K562 (cell line): ENCODE measurements around the gene CRTC3. TPM values are rescaled to one million over a fixed set of nuclear protein-coding genes. Genes with fewer than 3 reads are reported as not detected.

Experiments
- ATAC-seq: fragments of 200-7000 bp; cut with Tn5 transposase; 3 replicates; pipeline ENCODE4 v1.9.1; 2020; ENCODE audit warnings: moderate library complexity
- BruUV-seq: library from RNA; stranded (reverse); fragments of 400-500 nt; replicated peaks from 2 replicates; lab custom pipeline; 2021; lab: Mats Ljungman, UMichigan
- CTCF ChIA-PET: fragments of 300-600 bp; formaldehyde crosslinking; extraction: SDS; loops from one replicate; lab custom pipeline; 2021; ENCODE audit warnings: low intra/inter-chr PET ratio; lab: Yijun Ruan, JAX
- POLR2A ChIA-PET: fragments of 300-600, 350-650 bp; sonication (Branson Sonifier 250); formaldehyde crosslinking; extraction: SDS; loops from one replicate; lab custom pipeline; 2021; ENCODE audit warnings: antibody characterized with exemption, inconsistent platforms; lab: Yijun Ruan, JAX
- DNase-seq, 4 experiments: peaks; one replicate each; pipeline versions ENCODE4 v3.0.0 to v3.0.0-alpha.2; 2011 to 2018; ENCODE audit warnings: low spot score in 3 of 4, mixed read lengths in 3 of 4; ENCODE audit errors: extremely low read depth in 1 of 4
- FAIRE-seq: peaks from 2 replicates; lab custom pipeline; 2011; peaks lifted over from hg19 to GRCh38; lab: Jason Lieb, UNC
- H2AFZ ChIP-seq: 2 replicates; pipeline ENCODE4 v1.6.0; 2011; ENCODE audit warnings: low read depth, low read length, control low read depth, inconsistent platforms
- H3K27ac ChIP-seq: fragments of 200-600 bp; 3 replicates; pipeline ENCODE4 v1.8.0; 2011; ENCODE audit warnings: low read depth, mild to moderate bottlenecking, control low read depth, inconsistent platforms, low read length, moderate library complexity, mixed read lengths; ENCODE audit errors: extremely low read depth
- H3K27me3 ChIP-seq, 2 experiments: fragments of 300-600 bp in 1 of 2; 2 replicates in 1 of 2; 3 replicates in 1 of 2; pipeline versions ENCODE4 v1.6.0 to v1.8.0; 2011; ENCODE audit warnings: inconsistent platforms in 2 of 2, low read length in 2 of 2, mild to moderate bottlenecking in 1 of 2, mixed read lengths in 1 of 2, moderate library complexity in 1 of 2; ENCODE audit not compliant: control insufficient read depth in 2 of 2, insufficient read depth in 2 of 2
- H3K36me3 ChIP-seq: fragments of 300-600 bp; 3 replicates; pipeline ENCODE4 v1.8.0; 2011; ENCODE audit warnings: mild to moderate bottlenecking, low read length, inconsistent platforms; ENCODE audit not compliant: control insufficient read depth, insufficient read depth
- H3K4me1 ChIP-seq, 2 experiments: fragments of 200-600 bp in 1 of 2; replicated peaks in 1 of 2; 2 replicates in 1 of 2; 3 replicates in 1 of 2; pipeline versions ENCODE4 v1.5.1 to v1.8.0; 2011; ENCODE audit warnings: inconsistent platforms in 2 of 2, low read length in 2 of 2, mild to moderate bottlenecking in 1 of 2, mixed read lengths in 1 of 2, moderate library complexity in 1 of 2; ENCODE audit not compliant: control insufficient read depth in 2 of 2, insufficient read depth in 2 of 2
- H3K4me2 ChIP-seq: 2 replicates; pipeline ENCODE4 v1.6.1; 2011; ENCODE audit warnings: low read length, control low read depth, inconsistent platforms, mixed read lengths; ENCODE audit not compliant: insufficient read depth
- H3K4me3 ChIP-seq: fragments of 200-600 bp; sonication (generic), shearing (Covaris generic); 2 replicates; pipeline ENCODE4 v1.5.1; 2016; ENCODE audit warnings: control low read depth, inconsistent platforms
- H3K79me2 ChIP-seq: fragments of 200-600 bp; 3 replicates; pipeline ENCODE4 v1.8.0; 2011; ENCODE audit warnings: low read length, inconsistent platforms; ENCODE audit not compliant: control insufficient read depth, insufficient read depth
- H3K9ac ChIP-seq, 2 experiments: 2 replicates each; pipeline versions ENCODE4 v1.6.0 to v1.6.1; 2011; ENCODE audit warnings: low read depth in 2 of 2, low read length in 2 of 2, control low read depth in 1 of 2, inconsistent platforms in 1 of 2, mild to moderate bottlenecking in 1 of 2, mixed read lengths in 1 of 2; ENCODE audit not compliant: insufficient read depth in 1 of 2
- H3K9me1 ChIP-seq: one replicate; pipeline ENCODE4 v1.6.0; 2011; ENCODE audit warnings: inconsistent platforms, mild to moderate bottlenecking, low read length, moderate library complexity; ENCODE audit not compliant: control insufficient read depth, insufficient read depth
- H3K9me3 ChIP-seq: replicated peaks from 2 replicates; pipeline ENCODE4 v1.5.1; 2011; ENCODE audit warnings: low read depth, low read length, inconsistent platforms; ENCODE audit not compliant: control insufficient read depth, insufficient read depth
- H4K20me1 ChIP-seq: replicated peaks from 2 replicates; pipeline ENCODE4 v1.6.1; 2011; ENCODE audit warnings: low read length, inconsistent platforms, mixed read lengths; ENCODE audit not compliant: control insufficient read depth, insufficient read depth
- BMI1 ChIP-seq: fragments of 150-350 bp; IDR thresholded peaks from 2 replicates; pipeline ENCODE4 v1.6.1; 2014; ENCODE audit warnings: low read length
- HNRNPUL1 ChIP-seq: fragments of 200-400 bp; formaldehyde crosslinking; IDR thresholded peaks from 2 replicates; pipeline ENCODE4 v1.6.1; 2017; ENCODE audit warnings: low read length
- NR3C1 ChIP-seq: sonication (generic); formaldehyde crosslinking; IDR thresholded peaks from 2 replicates; pipeline ENCODE4 v1.8.1; 2022; ENCODE audit warnings: missing genetic modification reagents
- POLR3A ChIP-seq: IDR thresholded peaks from 2 replicates; pipeline ENCODE4 v1.6.1; 2011; ENCODE audit warnings: borderline replicate concordance, mild to moderate bottlenecking, moderate library complexity; ENCODE audit not compliant: insufficient read length, insufficient read depth; ENCODE audit errors: extremely low read depth
- PRMT5 ChIP-seq: sonication (generic); formaldehyde crosslinking; IDR thresholded peaks from 2 replicates; pipeline ENCODE4 v1.5.0; 2020; ENCODE audit warnings: missing genetic modification reagents
- SMARCB1 ChIP-seq: IDR thresholded peaks from 2 replicates; pipeline ENCODE4 v1.6.1; 2011; ENCODE audit warnings: improper control_type of control experiment, low read depth; ENCODE audit not compliant: insufficient read length
- ZNF224 ChIP-seq: sonication (generic); formaldehyde crosslinking; IDR thresholded peaks from 2 replicates; pipeline ENCODE4 v1.8.0; 2022; ENCODE audit warnings: mild to moderate bottlenecking, missing genetic modification reagents
- ZNF584 ChIP-seq: fragments of 200-800 bp; sonication (Bioruptor generic); IDR thresholded peaks from 2 replicates; pipeline ENCODE4 v1.6.1; 2016; ENCODE audit warnings: low read depth, mild to moderate bottlenecking, missing genetic modification characterization, missing compliant biosample characterization
- ZNF586 ChIP-seq: fragments of 450-650 bp; formaldehyde crosslinking; conservative IDR thresholded peaks from 2 replicates; pipeline ENCODE4 v1.4.0; 2020; ENCODE audit warnings: mild to moderate bottlenecking, moderate library complexity
- WGBS: fragments of 100-300 bp; shearing (Covaris generic); methylation state at CpG from one replicate; pipeline ENCODE4 v1.1.6; 2016; ENCODE audit warnings: low coverage, mixed read lengths; ENCODE audit not compliant: insufficient coverage; ENCODE audit errors: missing lambda C conversion rate; 5-methylcytosine and 5-hydroxymethylcytosine counted together
- in situ Hi-C: fragments of 300-500 bp; cut with MboI; formaldehyde crosslinking; loops from 4 replicates; pipeline ENCODE4 v1.15.0; 2018; ENCODE audit warnings: inconsistent platforms, mixed read lengths
- intact Hi-C: fragments of 100-400 bp; cut with micrococcal nuclease; formaldehyde crosslinking; loops from 2 replicates; pipeline ENCODE4 v1.14.2; 2022
- polyA plus RNA-seq, 8 experiments: library from polyadenylated mRNA; depleted of rRNA in 4 of 8; stranded (reverse) in 5 of 8; unstranded in 3 of 8; fragments of >200 nt; fragmentation: Nextera tagmentation in 2 of 8; fragmentation: Illumina TruSeq in 1 of 8; extraction: Ambion mirVana in 2 of 8; extraction: Trizol in 1 of 8; gene quantifications; 2 replicates each; pipeline versions ENCODE4 v1.2.1 to v1.2.3, GENCODE V29; 2011 to 2014; ENCODE audit warnings: inconsistent platforms in 1 of 8, missing spikeins in 1 of 8
- total RNA-seq, 7 experiments: library from RNA; depleted of rRNA in 6 of 7; stranded (reverse); fragments of >200 nt in 6 of 7; fragmentation: Illumina TruSeq in 2 of 7; extraction: Trizol in 2 of 7; gene quantifications; 2 replicates each; pipeline versions ENCODE4 v1.2.1 to v1.2.3, GENCODE V29; 2011 to 2021; ENCODE audit warnings: low replicate concordance in 1 of 7

The CRTC3 gene
- total and polyA plus RNA-seq, 9 of the 15 experiments (the other 6 are each of a cell fraction or from before 2014, with no cell fraction given): 1.2 to 19.0 (median 11.6) TPM

DNA sequence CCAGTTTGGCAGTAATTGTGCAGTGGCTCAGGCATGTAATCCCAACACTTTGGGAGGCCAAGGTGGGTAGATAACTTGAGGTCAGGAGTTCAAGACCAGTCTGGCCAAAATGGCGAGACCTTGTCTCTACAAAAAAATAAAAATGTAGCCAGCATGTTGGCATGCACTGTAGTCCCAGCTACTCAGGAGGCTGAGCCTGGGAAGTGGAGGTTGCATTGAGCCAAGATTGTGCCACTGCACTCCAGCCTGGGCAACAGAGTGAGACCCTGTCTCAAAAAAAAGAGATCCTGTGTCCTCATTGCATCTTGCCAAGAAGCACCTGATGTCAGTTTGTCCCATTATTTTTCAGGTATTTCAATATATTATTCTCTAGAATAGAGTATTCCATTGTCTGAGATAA, 61.8 kb downstream of the CRTC3 start:
- Histone ChIP-seq H3K4me1 (peaks cover 6 to 16% of the 10 kb centered on the region in 2 experiments), H3K9me3 (no peaks in the 10 kb centered on the region), H4K20me1 (no peaks in the 10 kb centered on the region), H3K4me2 (no peak overlapping the region), H3K27me3 (no peaks in the 10 kb centered on the region), H2AFZ (no peak overlapping the region), H3K36me3 (peaks cover 6% of the 10 kb centered on the region; the same call in 2 of the 3 replicates), H3K9me1 (no peaks in the 10 kb centered on the region), H3K27ac (no peak overlapping the region), H3K79me2 (no peaks in the 10 kb centered on the region), H3K9ac (no peak overlapping the region), H3K4me3 (no peak overlapping the region)
- ATAC-seq (no peak), FAIRE-seq (no peak), DNase-seq (no peak)
- 50% methylated on average over 1 of the region's 1 CpG for WGBS
- ChIA-PET CTCF (no interaction called here), POLR2A (interaction anchor here (0.6 to 0.7 kb wide), 2 partner anchors 13 to 771 kb away, joined by 3 to 5 read pairs; no protein-coding TSS in a partner anchor)
- in situ Hi-C loops (no loop called here), intact Hi-C loops (no loop called here)
- TF ChIP-seq SMARCB1: no peak
- no peak for TF ChIP-seq ZNF224 (CRISPR knock-in tag)
- TF ChIP-seq HNRNPUL1: no peak
- no peak for TF ChIP-seq PRMT5 (CRISPR knock-in tag)
- no peak for TF ChIP-seq NR3C1
- no peak for TF ChIP-seq ZNF584
- TF ChIP-seq ZNF586: no peak
- no peak for TF ChIP-seq POLR3A
- TF ChIP-seq BMI1: no peak
- no TSS peak for BruUV-seq
